Muscle of arm (tissue), 12 donors: ENCODE measurements around the gene PNMA8C. TPM values are rescaled to one million over a fixed set of nuclear protein-coding genes. Genes with fewer than 3 reads are reported as not detected.
"Not testable (repeated sequence)": the region's sequence is repeated elsewhere in the genome, so short reads cannot be mapped to it uniquely, and the experiment has no call there.

Experiments used
- DNase-seq: peaks from one replicate; pipeline ENCODE4 v3.0.0-alpha.2; 2013
- polyA plus RNA-seq, 12 donors: library from polyadenylated mRNA; unstranded; fragments of 120-200 nt; gene quantifications; one replicate each; pipeline ENCODE4 v1.2.1, GENCODE V29; 2013; ENCODE audit not compliant: insufficient read length in 12 of 12

Gene PNMA8C
- polyA plus RNA-seq, 12 donors: 0.24 to 0.47 (median 0.41) TPM; not detected in 2

GRCh38 chr19:46391296-46392251 lies 37.2 kb downstream of the PNMA8C start:
- no peak for DNase-seq

DNA sequence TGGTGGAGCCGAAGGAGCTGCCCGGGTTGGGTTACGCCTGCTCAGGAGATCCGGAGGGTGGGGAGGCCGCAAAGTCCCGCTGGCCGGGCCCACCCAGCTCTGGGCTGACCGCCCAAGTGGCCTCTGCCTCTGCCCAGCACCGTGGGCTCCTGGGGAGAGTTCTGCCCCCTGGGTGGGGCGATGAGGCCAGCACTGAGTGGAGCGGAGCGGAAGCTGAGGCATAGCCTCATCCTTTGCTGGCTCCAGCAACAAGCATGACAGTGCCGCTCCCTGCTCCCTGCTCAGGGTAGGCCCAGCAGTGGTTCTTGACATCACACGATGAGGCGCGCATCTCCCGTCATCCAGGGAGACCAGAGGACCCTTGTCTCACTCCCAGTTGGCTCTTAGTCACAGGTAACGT lies 37.9 kb downstream of the PNMA8C start:
- no peak for DNase-seq

DNA sequence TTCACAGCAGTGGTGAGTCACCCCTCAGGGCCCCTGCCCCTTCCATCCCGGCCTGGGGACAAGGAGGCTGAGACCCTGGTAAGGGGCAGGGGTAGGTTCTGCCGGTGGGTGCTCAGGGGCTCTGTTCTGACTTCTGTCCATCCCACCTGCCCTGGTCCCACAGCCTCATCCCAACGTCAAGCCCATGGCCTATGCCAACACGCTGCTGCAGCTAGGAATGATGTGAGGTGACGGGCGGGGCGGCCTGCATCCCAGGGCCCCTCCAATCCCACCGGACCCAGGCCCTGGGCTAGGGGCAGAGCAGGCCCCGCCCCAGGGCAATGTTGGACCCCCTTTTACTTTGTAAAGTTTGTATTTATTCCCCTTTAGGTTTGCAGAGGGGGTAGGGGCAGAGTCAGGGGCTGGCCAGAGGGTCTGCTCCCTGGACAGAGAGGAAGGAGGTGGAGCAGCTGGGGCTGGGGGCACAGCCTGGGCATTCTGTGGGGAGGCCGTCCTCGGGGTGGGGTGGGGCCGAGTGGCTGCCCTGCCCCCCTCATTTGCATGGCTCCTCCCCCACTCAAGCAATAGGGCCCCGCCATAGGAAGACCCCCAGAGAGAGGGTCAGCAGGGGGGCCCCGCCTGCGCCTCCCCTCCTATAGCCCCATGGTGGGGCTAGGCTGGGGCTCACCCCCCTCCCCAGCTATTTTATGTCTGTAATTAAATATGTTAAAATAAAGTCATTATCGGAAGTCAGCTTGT lies 38.4 kb downstream of the PNMA8C start:
- DNase-seq: no peak

- no peak for DNase-seq
Observed at GRCh38 chr19:46388311-46389095, 40.2 kb downstream of the PNMA8C start.

DNA sequence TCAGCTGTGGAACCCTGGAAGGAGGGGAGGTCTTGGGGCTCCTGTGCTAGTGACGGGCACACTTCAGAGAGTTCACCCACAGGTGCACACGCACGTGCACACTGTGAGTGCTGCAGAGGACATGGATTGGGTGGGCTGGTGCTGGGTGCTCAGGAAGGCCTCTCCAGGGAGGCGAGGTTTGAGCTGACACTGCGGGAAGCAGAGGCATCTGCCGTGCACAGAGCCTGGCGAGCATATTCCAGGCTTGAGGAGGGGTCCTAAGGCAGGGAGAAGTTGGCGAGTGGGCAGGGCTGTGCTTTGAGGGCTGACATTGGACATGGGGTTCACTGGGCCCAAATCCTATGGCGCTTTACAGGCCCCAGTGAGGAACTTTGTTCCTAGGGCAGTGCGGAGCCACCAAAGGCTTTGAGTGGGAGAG lies 41.0 kb downstream of the PNMA8C start:
- DNase-seq: no peak

GRCh38 chr19:46386996-46387712 lies 41.6 kb downstream of the PNMA8C start:
- no peak for DNase-seq

DNA sequence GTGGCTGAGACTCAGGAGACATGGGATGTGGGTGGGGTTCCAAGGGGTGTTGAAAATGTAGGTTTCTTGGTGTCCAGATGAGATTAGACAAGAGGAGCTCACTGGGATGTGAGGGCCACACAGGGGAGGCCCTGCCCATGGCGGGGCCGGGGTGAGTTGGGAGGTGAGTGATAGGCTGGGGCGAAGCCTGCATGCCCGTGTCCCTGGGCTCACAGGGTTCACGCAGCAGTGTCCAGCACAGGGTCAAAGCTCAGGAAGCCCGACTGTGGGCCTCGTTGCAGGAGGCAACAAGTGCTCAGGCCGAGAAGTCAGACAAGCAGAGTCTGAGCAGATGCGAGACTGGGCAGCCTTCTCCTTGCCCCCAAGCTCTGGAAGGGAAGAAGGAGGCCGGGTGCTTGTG lies 42.6 kb downstream of the PNMA8C start:
- DNase-seq: no peak

DNA sequence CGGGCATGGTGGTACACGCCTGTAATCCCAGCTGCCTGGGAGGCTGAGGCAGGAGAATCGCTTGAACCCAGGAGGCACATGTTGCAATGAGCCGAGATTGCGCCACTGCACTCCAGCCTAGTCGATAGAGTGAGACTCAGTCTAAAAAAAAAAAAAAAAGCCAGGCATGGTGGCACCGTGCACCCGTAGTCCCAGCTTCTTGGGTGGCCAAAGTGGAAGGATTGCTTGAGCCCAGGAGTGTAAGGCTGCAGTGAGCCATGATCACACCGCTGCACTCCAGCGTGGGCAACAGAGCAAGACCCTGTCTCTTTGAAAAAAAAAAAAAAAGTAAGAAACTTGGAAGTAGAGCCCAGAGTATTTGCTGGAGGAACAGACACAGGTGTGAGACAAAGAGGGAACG lies 43.1 kb downstream of the PNMA8C start:
- DNase-seq: no peak

- no peak for DNase-seq
Observed at GRCh38 chr19:46384396-46384795, 44.3 kb downstream of the PNMA8C start.

GRCh38 chr19:46383846-46384245 lies 44.9 kb downstream of the PNMA8C start:
- DNase-seq: no peak

- no peak for DNase-seq
Observed at GRCh38 chr19:46383171-46383815, 45.4 kb downstream of the PNMA8C start.

DNA sequence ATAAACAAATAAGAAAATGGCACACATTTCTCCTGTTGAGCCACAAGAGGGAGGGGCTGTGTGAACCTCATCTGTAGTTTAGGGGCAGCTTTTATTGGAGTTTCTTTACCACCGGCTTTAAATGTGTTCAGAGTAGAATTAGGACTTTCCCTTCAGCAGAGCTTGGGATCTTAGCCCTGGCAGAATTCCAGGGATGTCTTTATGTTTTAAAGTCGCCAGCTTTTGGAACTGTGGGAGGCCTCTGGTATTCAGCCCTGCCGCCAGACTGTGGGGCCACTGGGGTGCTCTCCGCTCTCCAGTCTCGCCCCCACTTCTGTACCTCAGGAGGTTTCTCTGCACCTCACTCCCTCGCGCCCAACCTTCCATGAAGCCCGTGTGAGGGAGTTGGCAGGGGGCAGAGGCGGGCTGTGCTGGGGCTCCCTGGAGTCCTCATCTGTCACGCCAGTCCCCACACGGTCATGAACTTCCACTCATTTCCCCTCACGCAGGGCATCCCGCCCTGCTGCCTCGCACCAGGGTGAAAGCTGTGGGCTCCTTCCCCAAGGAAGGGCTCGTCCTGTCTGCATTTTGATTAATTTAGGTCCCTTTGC lies 46.9 kb downstream of the PNMA8C start:
- no peak for DNase-seq

DNA sequence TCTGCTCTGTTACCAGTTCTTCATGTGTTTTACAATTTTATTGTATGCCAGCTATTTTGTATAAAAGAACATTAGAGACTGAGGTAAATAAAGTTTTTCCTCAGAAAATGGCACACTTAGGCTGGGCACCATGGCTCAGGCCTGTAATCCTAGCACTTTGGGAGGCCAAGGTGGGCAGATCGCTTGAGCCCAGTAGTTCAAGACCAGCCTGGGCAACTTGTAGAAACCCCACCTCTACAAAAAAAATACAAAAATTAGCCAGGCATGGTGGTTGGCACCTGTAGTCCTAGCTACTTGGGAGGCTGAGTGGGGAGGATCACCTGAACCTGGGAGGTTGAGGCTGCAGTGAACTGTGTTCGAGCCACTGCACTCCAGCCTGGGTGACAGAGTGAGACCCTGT lies 47.4 kb downstream of the PNMA8C start:
- no peak for DNase-seq

DNA sequence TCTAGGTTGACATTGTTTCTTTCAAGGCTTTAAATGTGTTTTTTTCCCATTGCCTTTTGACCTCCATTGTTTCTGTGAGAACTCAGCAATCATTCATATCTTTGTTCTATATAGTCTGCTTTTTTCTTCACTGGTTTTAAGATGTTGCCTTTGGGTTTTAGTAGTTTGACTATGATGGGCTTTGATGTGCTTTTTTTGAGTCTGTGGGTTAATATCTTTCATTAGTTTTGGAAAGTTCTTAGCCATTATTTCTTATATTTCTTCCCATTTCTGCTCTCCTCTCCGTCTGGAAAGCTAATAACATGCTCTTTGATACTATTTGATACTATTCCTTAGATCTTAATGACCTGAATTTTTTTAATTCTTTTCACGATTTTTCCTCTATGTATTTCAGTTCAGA lies 48.0 kb downstream of the PNMA8C start:
- DNase-seq: no peak

DNA sequence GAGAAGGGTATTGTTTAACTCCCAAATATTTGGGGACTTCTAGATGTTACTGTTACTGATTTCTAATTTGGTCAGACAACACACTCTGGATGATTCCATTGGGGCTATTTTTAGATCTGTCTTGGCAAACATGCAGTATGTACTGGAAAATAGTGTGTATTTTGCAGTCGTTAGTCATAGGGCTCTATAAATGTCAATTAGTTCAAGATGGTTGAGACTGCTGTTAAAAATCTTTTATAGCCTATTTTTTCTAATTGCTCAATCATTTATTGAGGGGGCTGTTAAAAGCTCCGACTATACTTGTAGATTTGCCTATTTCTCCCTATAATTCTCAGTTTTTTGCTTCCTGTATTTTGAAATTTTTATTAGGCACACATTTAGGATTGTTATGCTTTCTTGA lies 50.5 kb downstream of the PNMA8C start:
- DNase-seq: peak; percentile 89

GRCh38 chr19:46376241-46377153 lies 52.2 kb downstream of the PNMA8C start:
- no peak for DNase-seq

DNA sequence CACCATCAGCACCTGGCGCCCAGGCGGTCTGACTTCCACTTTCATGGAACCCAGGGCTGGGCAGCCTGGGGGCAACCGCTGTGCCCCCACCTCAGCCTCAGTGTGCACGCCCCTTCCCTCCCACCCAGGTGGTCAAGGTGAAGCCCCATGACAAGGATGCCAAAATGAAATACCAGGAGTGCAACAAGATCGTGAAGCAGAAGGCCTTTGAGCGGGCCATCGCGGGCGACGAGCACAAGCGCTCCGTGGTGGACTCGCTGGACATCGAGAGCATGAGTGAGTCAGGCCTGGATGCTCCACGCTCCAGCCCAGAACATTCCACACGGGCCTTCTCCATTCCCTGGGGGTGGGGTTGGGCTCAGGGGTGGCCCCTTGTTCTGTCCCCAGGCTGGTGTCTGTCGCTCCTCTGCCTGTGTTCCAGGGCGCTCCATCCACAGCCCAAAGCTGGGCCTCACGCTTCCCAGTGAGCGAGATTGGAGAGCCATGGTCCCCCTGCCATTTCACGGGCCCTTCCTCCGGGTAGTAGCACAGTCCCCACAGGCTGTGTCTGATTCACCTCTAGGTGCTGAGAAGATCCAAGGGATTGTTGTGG lies 53.2 kb downstream of the PNMA8C start:
- DNase-seq: not testable (repeated sequence)
